ENCODE results near the gene KDSR. TPM values are rescaled to one million over a fixed set of nuclear protein-coding genes. Genes with fewer than 3 reads are reported as not detected.

KDSR gene
- polyA plus RNA-seq, 2 of the 4 experiments (the other 2 are of a cell fraction) = 13.6 to 21.2 TPM

GRCh38 chr18:63302636-63303405 lies 64.2 kb downstream of the KDSR start:
- ChIA-PET POLR2A (no interaction called here), CTCF (no interaction called here)
- H3K4me1 ChIP-seq = no peaks in the 10 kb centered on the region
- no peaks in the 10 kb centered on the region for H3K9me3 ChIP-seq
- no peak overlapping the region for H3K27ac ChIP-seq
- TF ChIP-seq EHF (CRISPR knock-in tag; IDR thresholded peaks at IDR 0.05) = no peak
- no peak for TF ChIP-seq CBX2 (IDR thresholded peaks at IDR 0.05; ENCODE audit: borderline replicate concordance, low read depth)
- TF ChIP-seq RCOR1 (IDR thresholded peaks at IDR 0.05; ENCODE audit: low read depth, low read length) = no peak
- no peak for TF ChIP-seq RFX5 (IDR thresholded peaks at IDR 0.05)
- no peak for TF ChIP-seq CBX8 (IDR thresholded peaks at IDR 0.05)
- TF ChIP-seq MAX (IDR thresholded peaks at IDR 0.05) = no peak
- TF ChIP-seq HDAC2 (IDR thresholded peaks at IDR 0.05) = no peak
- no peak for TF ChIP-seq HOXB5 (CRISPR knock-in tag; IDR thresholded peaks at IDR 0.05)
- ATAC-seq (no peak), FAIRE-seq (no peak), DNase-seq (ENCODE audit: low read depth in 1 of 2, low spot score in 1 of 2) (no peak)
- no peak overlapping the region for H3K4me3 ChIP-seq
- WGBS (ENCODE audit: missing lambda C conversion rate) = 40% methylated on average over 5 of the region's 5 CpGs
- H3K4me2 ChIP-seq = no peak overlapping the region

- no peaks in the 10 kb centered on the region for H3K9me3 ChIP-seq
- no peak overlapping the region for H3K4me3 ChIP-seq
- no peaks in the 10 kb centered on the region for H3K4me1 ChIP-seq
- WGBS (ENCODE audit: missing lambda C conversion rate) = 29% methylated on average over 4 of the region's 4 CpGs
- CTCF ChIA-PET = interaction anchor here (1.2 kb wide), 1 partner anchor 21 kb away, joined by 3 read pairs; no protein-coding TSS in a partner anchor
- no peak overlapping the region for H3K4me2 ChIP-seq
- TF ChIP-seq HOXA7 (CRISPR knock-in tag; IDR thresholded peaks at IDR 0.05) = no peak
- no peak for TF ChIP-seq RAD21 (conservative IDR thresholded peaks at IDR 0.05 in 1 of 2, IDR thresholded peaks at IDR 0.05 in 1 of 2)
- TF ChIP-seq TP53 (CRISPR knock-in tag; IDR thresholded peaks at IDR 0.05) = no peak
- no peak for TF ChIP-seq HDAC2 (IDR thresholded peaks at IDR 0.05)
- TF ChIP-seq ESRRA (IDR thresholded peaks at IDR 0.05; ENCODE audit: borderline replicate concordance, low read length) = no peak
- no peak for TF ChIP-seq POLR2A (IDR thresholded peaks at IDR 0.05; ENCODE audit: low read length)
- no peak for TF ChIP-seq NR3C1 (IDR thresholded peaks at IDR 0.05)
- TF ChIP-seq EHF (CRISPR knock-in tag; IDR thresholded peaks at IDR 0.05) = no peak
- no peak for TF ChIP-seq PHF8 (IDR thresholded peaks at IDR 0.05; ENCODE audit: borderline replicate concordance, low read depth)
- TF ChIP-seq ZFP36 (IDR thresholded peaks at IDR 0.05; ENCODE audit: borderline replicate concordance, partially characterized antibody) = no peak
- TF ChIP-seq CBX2 (IDR thresholded peaks at IDR 0.05; ENCODE audit: borderline replicate concordance, low read depth) = no peak
- TF ChIP-seq REST (IDR thresholded peaks at IDR 0.05) = no peak
- no peak for TF ChIP-seq BHLHE40 (IDR thresholded peaks at IDR 0.05; ENCODE audit: low read depth, low read length)
- TF ChIP-seq MAX (IDR thresholded peaks at IDR 0.05) = no peak
- no peak for TF ChIP-seq SREBF2 (IDR thresholded peaks at IDR 0.05)
- no peak overlapping the region for H3K27ac ChIP-seq
- POLR2A ChIA-PET = no interaction called here
- no peak for ATAC-seq
- FAIRE-seq = no peak
- DNase-seq (ENCODE audit: low read depth in 1 of 2, low spot score in 1 of 2) = no peak
These were observed 64.8 kb downstream of the KDSR start for GRCh38 chr18:63302220-63302619.

- DNase-seq (ENCODE audit: low read depth in 1 of 2, low spot score in 1 of 2) (no peak), ATAC-seq (no peak), FAIRE-seq (no peak)
- H3K4me2 ChIP-seq = no peak overlapping the region
- 65% methylated on average over 9 of the region's 9 CpGs for WGBS (ENCODE audit: missing lambda C conversion rate)
- H3K4me1 ChIP-seq = no peaks in the 10 kb centered on the region
- TF ChIP-seq CEBPB (IDR thresholded peaks at IDR 0.05) = no peak
- H3K27ac ChIP-seq = no peak overlapping the region
- H3K9me3 ChIP-seq = no peaks in the 10 kb centered on the region
- ChIA-PET CTCF (interaction anchor here (1.2 kb wide), 1 partner anchor 20 kb away, joined by 3 read pairs; no protein-coding TSS in a partner anchor), POLR2A (no interaction called here)
- no peak overlapping the region for H3K4me3 ChIP-seq
These were observed 65.6 kb downstream of the KDSR start for GRCh38 chr18:63301434-63301833.

Measured in A549 (cell line).